IPS DF 6.9 (cell line): ENCODE data around the gene MORF4L2.

Source experiments
- DNase-seq: peaks from one replicate; pipeline ENCODE4 v3.0.0-alpha.2; 2013; ENCODE audit warnings: low read depth, low spot score
- H3K27ac ChIP-seq: one replicate; pipeline ENCODE4 v1.5.1; 2013; ENCODE audit warnings: low read length, control low read depth
- H3K27me3 ChIP-seq: 2 replicates; pipeline ENCODE4 v1.6.1; 2013; ENCODE audit warnings: mild to moderate bottlenecking, low read length; ENCODE audit not compliant: control insufficient read depth, insufficient read depth
- H3K36me3 ChIP-seq: 2 replicates; pipeline ENCODE4 v1.6.1; 2013; ENCODE audit warnings: low read length; ENCODE audit not compliant: control insufficient read depth, insufficient read depth
- H3K4me1 ChIP-seq: 2 replicates; pipeline ENCODE4 v1.6.1; 2013; ENCODE audit warnings: low read length; ENCODE audit not compliant: control insufficient read depth, insufficient read depth
- H3K4me3 ChIP-seq: 2 replicates; pipeline ENCODE4 v1.5.1; 2013; ENCODE audit warnings: mild to moderate bottlenecking, low read length
- H3K9me3 ChIP-seq: 2 replicates; pipeline ENCODE4 v1.6.1; 2013; ENCODE audit warnings: low read length, inconsistent platforms; ENCODE audit not compliant: control insufficient read depth, insufficient read depth
- WGBS: extraction: QIAGEN DNeasy Blood & Tissue Kit; methylation state at CpG from one replicate; pipeline ENCODE4 v1.1.7; 2013; ENCODE audit warnings: mixed read lengths, missing lambda C conversion rate; ENCODE audit not compliant: insufficient read length, insufficient coverage; 5-methylcytosine and 5-hydroxymethylcytosine counted together

MORF4L2 gene

GRCh38 chrX:103630171-103630511, 56.4 kb downstream of the MORF4L2 start:
- no CpG with 5 or more reads among the region's 6 CpGs for WGBS
- no peak overlapping the region for H3K27ac ChIP-seq
- H3K36me3 ChIP-seq = no peaks in the 10 kb centered on the region
- no peaks in the 10 kb centered on the region for H3K27me3 ChIP-seq
- H3K4me3 ChIP-seq = peak overlapping the region; percentile 8; the same call in 1 of the 2 replicates
- no peaks in the 10 kb centered on the region for H3K9me3 ChIP-seq
- H3K4me1 ChIP-seq = no peaks in the 10 kb centered on the region
- DNase-seq = no peak

DNA sequence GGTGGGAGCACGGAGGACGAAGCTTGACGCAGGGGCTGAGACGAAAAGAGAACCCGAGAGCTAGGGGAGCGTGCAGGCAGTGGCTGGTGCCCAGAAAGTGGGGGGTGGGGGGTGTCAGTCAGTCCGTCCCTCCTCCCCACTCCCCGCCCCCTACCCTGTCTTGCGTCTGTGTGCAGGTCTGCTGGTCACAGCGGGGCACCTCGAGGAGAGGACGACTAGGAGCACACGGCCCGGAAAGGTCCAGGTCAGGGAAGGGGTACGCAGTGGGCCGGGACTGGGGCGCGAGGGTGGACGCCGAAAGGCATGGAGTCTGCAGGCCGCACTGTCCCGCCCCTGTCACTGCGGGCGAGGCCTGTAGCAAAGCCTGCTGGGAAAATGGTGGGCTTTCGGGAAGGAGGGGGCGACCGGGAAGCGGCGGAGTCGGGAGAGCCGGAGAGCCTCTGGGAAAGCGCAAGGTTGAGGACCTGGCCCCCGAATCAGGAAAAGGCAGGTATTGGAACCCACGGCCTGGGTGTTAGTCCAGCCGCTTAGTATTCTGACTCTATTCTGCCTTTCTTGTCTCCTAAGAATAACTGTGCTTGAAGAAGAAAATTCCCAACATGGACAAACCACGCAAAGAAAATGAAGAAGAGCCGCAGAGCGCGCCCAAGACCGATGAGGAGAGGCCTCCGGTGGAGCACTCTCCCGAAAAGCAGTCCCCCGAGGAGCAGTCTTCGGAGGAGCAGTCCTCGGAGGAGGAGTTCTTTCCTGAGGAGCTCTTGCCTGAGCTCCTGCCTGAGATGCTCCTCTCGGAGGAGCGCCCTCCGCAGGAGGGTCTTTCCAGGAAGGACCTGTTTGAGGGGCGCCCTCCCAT, 57.0 kb downstream of the MORF4L2 start:
- H3K36me3 ChIP-seq = no peaks in the 10 kb centered on the region
- H3K9me3 ChIP-seq = no peaks in the 10 kb centered on the region
- H3K27ac ChIP-seq = no peak overlapping the region
- no peaks in the 10 kb centered on the region for H3K27me3 ChIP-seq
- H3K4me1 ChIP-seq = no peaks in the 10 kb centered on the region
- no CpG with 5 or more reads among the region's 49 CpGs for WGBS
- DNase-seq = no peak
- H3K4me3 ChIP-seq = peak overlapping the region; percentile 88; the same call in 1 of the 2 replicates

- WGBS = no CpG with 5 or more reads among the region's 32 CpGs
- Histone ChIP-seq H3K4me1 (no peaks in the 10 kb centered on the region), H3K4me3 (peak within 1 kb of the TSS; percentile 88; the same call in 1 of the 2 replicates), H3K9me3 (no peaks in the 10 kb centered on the region), H3K36me3 (no peaks in the 10 kb centered on the region), H3K27ac (no peak within 1 kb of the TSS), H3K27me3 (no peaks in the 10 kb centered on the region)
- DNase-seq = no peak
Observed at GRCh38 chrX:103628386-103629317, 57.8 kb downstream of the MORF4L2 start, which contains the start of gene TCEAL1. TCEAL1 (plus strand) TSS chrX:103628975; CDS start chrX:103629917, 942 bp downstream.

DNA sequence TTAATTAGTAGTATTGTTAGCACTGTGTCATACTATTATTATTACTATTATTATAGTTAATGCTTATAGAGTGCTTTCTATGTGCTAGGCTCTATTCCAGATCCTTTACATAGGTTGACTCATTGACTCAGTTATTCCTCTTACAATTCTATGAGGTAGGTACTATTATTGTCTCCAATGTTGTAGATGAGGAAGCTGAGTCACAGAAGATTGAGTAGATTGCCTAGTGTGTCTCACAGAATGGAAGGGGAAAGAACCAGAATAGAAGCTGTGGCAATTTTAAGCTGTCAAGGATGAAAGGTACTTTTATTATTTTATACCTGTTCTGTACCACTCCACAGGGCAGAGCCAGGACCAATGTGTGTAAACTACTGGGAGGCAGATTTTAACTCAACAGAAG, 59.6 kb downstream of the MORF4L2 start:
- no peaks in the 10 kb centered on the region for H3K36me3 ChIP-seq
- no peaks in the 10 kb centered on the region for H3K27me3 ChIP-seq
- no peaks in the 10 kb centered on the region for H3K4me1 ChIP-seq
- DNase-seq = no peak
- no peak overlapping the region for H3K4me3 ChIP-seq
- no peaks in the 10 kb centered on the region for H3K9me3 ChIP-seq
- H3K27ac ChIP-seq = no peak overlapping the region
